Stimulated activated CD8-positive, alpha-beta memory T cell treated with anti-CD3 and anti-CD28 coated beads, Interleukin-15, amount 100 ng/mL, for 48 hours (primary cell): ENCODE results near the gene SETD9.

ENCODE experiments used
- DNase-seq, 2 donors: peaks; one replicate each; pipeline ENCODE4 v3.0.0-alpha.2; 2020; ENCODE audit warnings: low read depth in 2 of 2

The SETD9 gene

GRCh38 chr5:56938858-56939257 lies 29.5 kb downstream of the SETD9 start:
- DNase-seq, result no peak

DNA sequence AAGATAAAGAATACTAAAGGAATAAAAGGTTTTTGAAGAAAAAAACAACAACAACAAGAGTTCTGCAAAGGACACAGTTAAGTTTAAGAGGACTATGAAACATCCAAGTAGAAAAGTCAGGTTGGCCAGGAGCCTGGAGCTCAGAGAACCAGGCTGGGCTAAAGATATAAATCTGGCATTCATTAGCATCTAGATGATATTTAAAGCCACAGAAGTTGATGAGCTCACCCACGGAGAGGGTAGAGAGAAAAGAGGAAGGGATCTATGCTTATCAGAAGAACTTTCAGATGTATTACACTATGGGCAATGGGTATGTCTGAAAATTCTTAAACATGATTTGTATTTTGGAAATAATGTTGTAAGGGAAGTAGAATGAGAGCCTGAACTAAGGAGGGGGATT lies 32.6 kb downstream of the SETD9 start:
- no peak for DNase-seq

- no peak for DNase-seq
Measured at GRCh38 chr5:56947052-56947451, 37.7 kb downstream of the SETD9 start.

DNA sequence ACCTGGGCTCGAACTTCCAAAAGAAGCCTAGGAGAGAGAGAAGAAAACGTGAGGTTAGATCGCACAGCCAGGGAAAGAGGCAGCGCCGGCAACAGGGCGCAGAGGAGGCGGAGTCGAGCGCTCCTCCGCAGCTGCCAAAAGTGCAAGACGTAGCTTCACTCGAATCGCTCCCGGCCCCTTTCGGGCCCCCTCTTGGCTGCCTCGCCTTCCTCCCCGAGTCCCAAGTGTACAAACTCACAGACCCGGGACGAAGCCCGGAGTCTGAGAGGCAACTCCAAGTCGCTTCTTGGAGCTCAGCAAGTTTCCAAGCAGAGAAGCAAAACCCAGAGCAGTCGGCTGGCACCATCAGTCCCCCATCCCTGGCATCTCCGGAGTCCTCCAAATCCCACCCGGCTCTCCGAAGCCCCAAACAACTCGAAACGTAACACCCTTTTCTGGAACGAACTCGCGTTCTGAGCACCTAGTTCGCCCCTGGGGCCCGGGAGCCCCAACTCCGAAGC lies 41.3 kb downstream of the SETD9 start:
- DNase-seq, result peak; percentile 32 to 46

DNA sequence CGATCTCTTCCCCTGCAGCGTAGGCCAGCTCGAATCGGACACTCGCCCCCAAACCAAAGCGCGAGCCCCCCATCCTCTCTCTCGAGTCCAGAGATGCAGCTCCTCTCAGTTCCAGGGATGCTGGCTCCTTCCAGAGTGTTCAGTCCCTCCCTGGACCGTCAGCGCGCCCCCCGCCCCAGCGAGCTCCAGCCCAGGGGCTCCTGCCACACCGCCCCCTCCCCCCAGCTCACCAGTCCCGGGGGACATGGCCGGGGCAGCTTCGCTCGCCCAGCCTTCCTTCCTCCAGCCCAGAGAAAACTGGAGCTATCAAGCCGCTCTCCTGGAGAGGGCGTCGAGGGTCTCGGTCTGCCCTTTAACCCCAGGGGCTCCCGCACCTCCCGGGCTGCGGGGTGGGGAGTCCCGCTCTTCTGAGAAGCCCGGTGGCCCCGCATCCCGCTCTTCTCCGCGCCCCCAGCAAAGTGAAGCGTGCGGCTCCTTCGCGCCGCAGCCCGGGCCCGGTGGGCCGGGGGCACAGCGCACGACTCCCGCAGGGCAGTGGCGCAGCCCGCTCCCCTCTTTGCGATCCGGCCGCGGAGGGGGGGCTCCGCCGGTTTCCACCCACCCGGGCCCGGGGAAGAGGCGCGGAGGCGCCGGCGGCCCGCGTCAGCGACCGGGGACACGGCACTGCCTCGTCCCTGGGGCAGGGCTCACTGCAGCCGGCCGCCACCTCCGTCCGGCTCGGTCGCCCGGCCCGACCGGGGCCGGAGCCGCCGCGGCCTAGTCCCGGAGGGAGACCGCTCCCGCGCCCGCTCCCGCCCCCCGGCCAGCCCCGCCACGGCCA lies 41.9 kb downstream of the SETD9 start:
- peak; percentile 0 to 3 for DNase-seq

DNA sequence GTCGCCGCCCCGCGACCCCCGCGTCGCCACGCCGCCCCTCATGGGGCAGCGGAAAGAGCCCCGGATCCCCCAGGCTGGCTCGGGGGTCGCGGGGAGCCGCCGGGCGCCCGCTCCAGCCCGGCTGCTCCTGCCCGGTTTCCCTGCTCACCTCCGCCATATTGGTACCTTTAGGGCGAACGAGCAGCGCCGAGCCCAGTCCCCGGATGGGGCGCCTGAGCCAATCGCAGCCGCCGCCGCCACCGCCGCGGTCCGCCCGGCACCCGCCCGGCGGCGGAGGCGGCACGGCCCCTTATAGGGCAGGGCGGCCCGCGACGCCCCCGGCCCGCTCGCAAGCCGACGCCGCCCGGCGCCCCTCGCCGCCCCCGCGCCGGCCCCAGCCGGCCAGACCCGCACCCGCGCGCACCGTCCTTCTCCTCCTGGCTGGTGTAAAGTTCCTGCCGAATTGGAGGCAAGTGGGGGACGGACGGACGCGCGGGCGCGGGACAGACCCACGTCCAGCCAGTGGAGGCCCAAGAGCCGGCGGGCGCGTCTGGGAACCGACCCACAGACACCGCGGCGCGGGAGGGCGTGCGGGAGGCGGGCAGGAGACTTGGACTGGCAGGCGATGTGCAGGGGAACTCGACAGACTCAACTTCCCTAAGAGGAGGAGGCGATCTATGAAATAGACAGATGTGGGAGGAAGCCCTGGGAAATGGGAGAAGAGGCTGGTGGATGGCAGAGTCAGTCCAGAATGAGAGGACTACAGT lies 42.7 kb downstream of the SETD9 start, which contains the start of gene MIER3:
TSS of gene MIER3 (minus strand) at position 178 of the 746 bp plus-strand sequence. CDS start at position 157, 21 bp downstream.
- peak; percentile 72 to 73 for DNase-seq

DNA sequence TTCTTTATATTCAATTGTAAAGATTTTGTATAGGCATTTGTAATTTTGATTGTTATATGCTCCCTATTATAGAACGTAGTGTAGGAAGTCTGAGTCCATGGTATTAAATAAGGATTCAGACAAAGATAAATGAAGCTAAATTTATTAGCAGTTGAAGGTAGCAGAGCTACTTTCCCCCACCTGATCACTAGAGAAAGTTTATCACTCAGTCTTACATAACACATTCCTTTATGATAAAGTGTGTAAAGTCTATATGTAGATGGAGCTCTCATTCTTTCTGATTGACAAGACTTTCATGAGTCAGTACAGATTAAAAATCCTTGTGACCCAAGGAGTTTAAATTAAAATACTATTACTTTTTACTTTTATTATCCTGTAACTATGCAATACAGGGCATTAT lies 44.9 kb downstream of the SETD9 start:
- no peak for DNase-seq

- no peak for DNase-seq
Measured at GRCh38 chr5:56958595-56958994, 49.2 kb downstream of the SETD9 start.

- DNase-seq, result no peak
Measured at GRCh38 chr5:56959326-56959725, 49.9 kb downstream of the SETD9 start.

DNA sequence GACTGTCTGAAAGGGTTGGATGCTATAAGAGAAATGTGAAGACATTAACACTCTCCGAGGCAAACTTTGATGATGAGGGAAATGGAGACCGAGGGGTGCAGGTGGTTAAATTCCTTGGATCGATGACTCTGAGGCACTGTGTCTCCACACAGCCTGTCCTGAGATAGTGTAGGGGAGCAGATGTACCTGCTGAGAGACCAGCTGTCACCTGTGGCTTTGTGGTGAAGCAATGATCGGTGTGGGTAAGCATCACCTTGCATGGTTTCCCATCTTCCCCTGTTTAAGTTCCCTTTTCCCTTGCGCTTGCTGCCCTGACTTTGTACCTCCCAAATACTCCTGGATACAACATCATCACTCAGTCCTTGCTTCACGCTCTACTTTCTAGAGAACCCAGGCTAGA lies 52.4 kb downstream of the SETD9 start:
- DNase-seq, result no peak

GRCh38 chr5:56962286-56962685 lies 52.9 kb downstream of the SETD9 start:
- no peak for DNase-seq

DNA sequence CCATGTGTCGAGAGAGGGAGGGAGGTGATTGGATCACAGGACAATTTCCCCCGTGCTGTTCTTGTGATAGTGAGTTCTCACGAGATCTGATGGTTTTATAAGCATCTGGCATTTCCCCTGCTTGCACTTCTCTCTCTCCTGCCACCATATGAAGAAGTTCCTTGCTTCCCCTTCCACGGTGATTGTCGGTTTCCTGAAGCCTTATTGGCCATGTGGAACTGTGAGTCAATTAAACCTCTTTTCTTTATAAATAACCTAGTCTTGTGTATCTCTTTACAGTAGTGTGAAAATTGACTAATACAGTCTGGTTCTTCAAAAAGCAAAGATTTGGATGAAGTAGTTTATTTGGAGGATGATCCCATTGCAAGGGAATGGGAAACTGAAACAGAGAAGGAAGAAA lies 53.9 kb downstream of the SETD9 start:
- no peak for DNase-seq

- no peak for DNase-seq
Measured at GRCh38 chr5:56964173-56964572, 54.8 kb downstream of the SETD9 start.
